ENCODE results near the gene CLNK.

- TF ChIP-seq POLR2AphosphoS5 (IDR thresholded peaks at IDR 0.05; ENCODE audit: insufficient read depth in 1 of 2, low read depth in 1 of 2) = no peak
- TF ChIP-seq, protein P1, sequence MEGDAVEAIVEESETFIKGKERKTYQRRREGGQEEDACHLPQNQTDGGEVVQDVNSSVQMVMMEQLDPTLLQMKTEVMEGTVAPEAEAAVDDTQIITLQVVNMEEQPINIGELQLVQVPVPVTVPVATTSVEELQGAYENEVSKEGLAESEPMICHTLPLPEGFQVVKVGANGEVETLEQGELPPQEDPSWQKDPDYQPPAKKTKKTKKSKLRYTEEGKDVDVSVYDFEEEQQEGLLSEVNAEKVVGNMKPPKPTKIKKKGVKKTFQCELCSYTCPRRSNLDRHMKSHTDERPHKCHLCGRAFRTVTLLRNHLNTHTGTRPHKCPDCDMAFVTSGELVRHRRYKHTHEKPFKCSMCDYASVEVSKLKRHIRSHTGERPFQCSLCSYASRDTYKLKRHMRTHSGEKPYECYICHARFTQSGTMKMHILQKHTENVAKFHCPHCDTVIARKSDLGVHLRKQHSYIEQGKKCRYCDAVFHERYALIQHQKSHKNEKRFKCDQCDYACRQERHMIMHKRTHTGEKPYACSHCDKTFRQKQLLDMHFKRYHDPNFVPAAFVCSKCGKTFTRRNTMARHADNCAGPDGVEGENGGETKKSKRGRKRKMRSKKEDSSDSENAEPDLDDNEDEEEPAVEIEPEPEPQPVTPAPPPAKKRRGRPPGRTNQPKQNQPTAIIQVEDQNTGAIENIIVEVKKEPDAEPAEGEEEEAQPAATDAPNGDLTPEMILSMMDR (IDR thresholded peaks at IDR 0.05) = no peak
These were observed 65.3 kb downstream of the CLNK start for GRCh38 chr4:10619220-10619619.
